Measurements from ENCODE around the gene KATNB1.
"Not testable (repeated sequence)": the region's sequence is repeated elsewhere in the genome, so short reads cannot be mapped to it uniquely, and the experiment has no call there.

Gene KATNB1

DNA sequence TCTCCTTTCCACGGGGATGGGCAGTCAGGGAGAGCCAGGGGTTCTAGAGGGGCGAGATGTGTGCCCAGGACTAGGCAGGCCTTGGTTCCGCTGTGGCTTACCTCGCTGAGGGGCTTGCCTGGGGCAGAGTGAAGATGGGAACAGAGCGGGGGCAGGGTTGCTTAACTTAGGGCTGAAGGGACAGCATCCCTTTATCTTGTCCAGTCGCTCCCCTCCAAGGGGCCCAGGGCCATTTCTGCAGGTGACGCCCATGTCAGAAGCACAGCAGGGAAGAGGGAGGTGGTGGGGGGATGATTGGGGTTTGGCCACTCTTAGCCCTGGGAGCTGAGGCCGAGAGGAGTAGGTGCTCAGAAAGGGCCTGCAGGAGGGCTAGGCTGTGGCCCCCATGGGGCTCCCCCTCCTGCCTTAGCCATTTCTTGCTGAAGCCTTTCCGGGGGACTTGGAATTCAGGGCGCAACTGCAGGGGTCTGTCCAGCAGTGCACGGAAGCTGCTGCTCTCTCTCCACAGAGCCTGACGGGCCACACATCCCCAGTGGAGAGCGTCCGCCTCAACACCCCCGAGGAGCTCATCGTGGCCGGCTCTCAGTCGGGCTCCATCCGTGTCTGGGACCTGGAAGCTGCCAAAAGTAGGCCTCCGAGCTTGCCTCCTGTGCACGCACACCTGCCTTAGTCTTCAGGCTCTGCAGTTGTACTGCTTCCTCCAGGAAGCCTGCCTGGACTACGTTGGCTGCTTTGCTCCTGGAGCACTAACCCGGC lies 8.5 kb downstream of the KATNB1 start:
- no peak for DNase-seq (ENCODE audit: low read depth)

GRCh38 chr16:57744642-57744903 lies 9.0 kb downstream of the KATNB1 start:
- DNase-seq (ENCODE audit: low read depth): no peak

DNA sequence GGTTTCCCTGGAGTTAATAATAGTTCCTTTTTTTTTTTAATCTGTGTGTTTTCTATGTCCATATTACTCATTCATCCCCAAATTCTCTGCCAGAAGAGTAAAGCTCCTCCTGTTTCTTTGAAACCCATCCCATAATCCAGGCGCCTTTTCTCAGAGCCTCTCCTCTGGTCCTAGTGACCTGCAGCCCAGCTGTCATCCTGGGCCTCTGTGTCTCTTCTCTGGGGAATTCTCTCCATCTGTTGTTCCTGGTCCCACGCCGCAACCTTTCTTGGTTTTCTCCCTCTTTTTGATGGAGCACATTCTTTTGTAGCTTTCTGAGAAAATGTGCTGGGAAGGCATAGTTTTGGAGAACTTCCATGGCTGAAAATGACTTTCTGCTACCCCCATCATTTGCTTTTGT lies 10.2 kb downstream of the KATNB1 start:
- no peak for DNase-seq (ENCODE audit: low read depth)

GRCh38 chr16:57746316-57746715 lies 10.7 kb downstream of the KATNB1 start:
- not testable (repeated sequence) for DNase-seq (ENCODE audit: low read depth)

GRCh38 chr16:57747091-57747490 lies 11.5 kb downstream of the KATNB1 start:
- no peak for DNase-seq (ENCODE audit: low read depth)

DNA sequence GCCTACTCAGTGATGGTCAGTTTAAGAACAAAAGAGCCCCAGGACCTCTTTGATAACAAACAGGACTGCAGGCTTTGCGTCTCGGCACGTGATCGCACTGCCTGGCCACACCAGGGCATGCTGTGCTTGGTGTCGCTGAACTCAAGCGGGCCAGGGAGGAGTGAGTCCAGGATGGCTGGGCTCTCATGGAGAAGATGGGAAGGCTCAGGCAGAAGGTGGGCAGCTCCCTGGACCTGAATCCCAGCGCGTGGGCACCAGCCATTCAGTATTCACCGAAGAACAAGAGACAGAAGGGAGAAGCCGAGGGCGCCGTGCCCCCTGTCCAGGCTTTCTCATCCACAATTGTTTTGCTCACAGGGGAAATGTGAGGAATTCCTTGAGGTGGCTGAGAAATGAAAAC lies 11.9 kb downstream of the KATNB1 start:
- no peak for DNase-seq (ENCODE audit: low read depth)

GRCh38 chr16:57747996-57748395 lies 12.4 kb downstream of the KATNB1 start:
- DNase-seq (ENCODE audit: low read depth): no peak

DNA sequence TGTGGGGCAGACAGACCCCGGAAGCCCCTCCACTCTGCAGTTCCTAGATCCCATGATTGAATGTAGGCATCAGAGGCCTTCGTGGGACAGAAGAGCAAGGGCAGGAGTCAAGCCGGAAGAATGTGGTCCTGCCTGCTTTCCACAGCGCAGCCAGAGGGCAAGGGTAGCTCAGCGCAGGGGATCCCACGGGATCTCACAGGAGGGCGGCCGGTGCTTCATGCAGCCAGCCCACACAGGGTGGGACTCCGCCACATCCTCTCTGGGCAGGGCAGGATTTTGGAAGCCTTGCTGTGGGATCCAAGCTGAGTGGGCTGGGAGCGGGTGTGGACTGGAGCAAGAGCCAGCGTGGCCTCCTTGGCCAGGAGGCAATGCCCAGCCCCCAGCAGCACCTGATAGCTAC lies 13.0 kb downstream of the KATNB1 start:
- no peak for DNase-seq (ENCODE audit: low read depth)

DNA sequence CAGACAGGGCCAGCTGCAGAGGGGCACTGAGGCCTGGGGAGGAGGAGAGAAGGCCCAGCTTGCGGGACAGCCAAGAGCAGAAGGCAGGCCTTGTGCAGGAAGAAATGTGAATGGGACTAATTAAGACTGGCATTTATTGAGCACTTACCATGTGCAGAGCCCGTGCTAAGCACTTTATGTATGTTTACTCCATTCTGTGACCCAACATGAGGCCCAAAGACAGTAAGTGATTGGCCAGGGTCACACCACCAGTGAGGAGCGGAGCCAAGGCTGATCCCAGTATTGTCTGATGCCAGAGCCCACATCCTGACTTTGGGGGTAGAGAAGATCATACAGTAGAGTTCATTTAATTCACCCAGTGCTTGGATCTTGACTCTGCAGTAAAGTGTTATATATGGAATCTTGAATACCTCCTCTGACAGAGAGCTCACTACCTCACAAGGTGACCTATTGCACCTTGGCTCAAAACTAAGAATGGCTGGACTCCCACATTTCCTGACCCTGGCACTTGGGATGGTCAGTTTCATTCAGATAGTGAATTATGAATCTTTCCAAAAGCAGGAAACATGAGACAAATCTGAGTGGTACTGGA lies 13.6 kb downstream of the KATNB1 start:
- no peak for DNase-seq (ENCODE audit: low read depth)

- DNase-seq (ENCODE audit: low read depth): no peak
These were observed 14.4 kb downstream of the KATNB1 start for GRCh38 chr16:57749856-57750452.

- no peak for DNase-seq (ENCODE audit: low read depth)
These were observed 15.4 kb downstream of the KATNB1 start for GRCh38 chr16:57750796-57751538.

- no peak for DNase-seq (ENCODE audit: low read depth)
These were observed 16.1 kb downstream of the KATNB1 start for GRCh38 chr16:57751539-57752202.

DNA sequence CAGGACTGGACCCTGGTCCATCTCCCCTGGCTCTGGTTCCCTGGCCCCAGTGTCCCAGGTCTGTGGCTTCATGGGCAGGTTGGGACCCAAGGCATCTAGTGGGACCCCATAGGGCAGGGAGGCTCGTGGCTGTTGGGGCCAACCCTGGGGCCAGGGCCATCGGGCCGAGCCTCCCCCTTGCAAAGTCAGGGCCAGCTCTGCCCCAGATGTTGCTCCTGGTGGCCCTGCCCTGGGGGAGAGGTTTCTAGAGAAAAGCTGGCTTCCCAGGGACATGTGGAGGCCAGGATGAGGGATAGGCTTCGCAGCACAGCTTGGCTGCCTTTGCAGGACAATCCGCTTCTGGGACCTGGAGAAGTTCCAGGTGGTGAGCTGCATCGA lies 16.6 kb downstream of the KATNB1 start:
- DNase-seq (ENCODE audit: low read depth): no peak

- no peak for DNase-seq (ENCODE audit: low read depth)
These were observed 17.2 kb downstream of the KATNB1 start for GRCh38 chr16:57752581-57753447.

DNA sequence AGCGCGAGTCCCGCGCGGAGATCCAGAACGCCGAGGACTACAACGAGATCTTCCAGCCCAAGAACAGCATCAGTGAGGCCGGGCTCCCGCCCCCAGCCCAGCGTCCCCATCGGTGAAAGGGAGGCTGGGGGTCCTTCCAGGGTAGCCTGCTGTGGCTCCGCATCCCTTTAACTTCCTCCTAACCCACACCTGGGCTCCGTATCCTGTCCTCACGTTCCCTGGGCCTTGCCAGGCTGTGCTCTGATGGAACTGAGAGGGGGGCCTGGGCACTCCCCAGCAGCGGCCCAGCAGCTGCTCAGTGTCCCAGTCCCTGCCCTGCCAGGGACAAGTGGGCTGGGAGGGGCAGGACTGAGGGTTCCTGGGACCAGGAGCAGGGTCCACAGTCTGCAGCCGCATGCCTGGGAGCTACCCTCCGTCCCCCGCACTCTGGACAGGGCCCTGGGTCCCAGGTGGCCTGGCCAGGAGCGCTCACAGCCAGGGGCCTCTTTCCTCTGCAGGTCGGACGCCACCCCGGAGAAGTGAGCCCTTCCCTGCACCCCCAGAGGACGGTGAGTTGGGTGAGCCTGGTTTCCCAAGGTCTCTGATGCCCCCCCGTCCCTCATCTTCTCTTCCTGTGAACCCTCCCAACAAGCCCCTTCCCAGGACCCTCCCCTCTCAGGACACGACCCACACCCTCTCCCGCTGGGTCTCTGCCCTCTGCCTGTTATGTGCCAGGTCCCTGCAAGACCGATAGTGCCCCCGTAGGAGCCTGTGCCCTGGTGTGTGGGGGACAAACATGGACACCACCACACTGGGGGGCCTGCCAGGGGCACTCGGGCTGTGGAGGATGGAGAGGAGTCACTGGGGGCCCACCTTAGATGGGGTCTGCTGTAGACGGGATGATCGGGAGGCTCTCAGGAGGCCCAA lies 18.1 kb downstream of the KATNB1 start:
- no peak for DNase-seq (ENCODE audit: low read depth)

GRCh38 chr16:57754354-57755060 lies 18.9 kb downstream of the KATNB1 start:
- DNase-seq (ENCODE audit: low read depth): no peak

- DNase-seq (ENCODE audit: low read depth): no peak
These were observed 19.6 kb downstream of the KATNB1 start for GRCh38 chr16:57755061-57755684.

- no peak for DNase-seq (ENCODE audit: low read depth)
These were observed 20.3 kb downstream of the KATNB1 start for GRCh38 chr16:57755726-57756423.
